Testis (tissue), 2 donors: Measurements from ENCODE around the gene CHN2.

Experiments
- POLR2A ChIP-seq: fragments of 450-650 bp; IDR thresholded peaks from one replicate; pipeline ENCODE4 v1.6.1; 2017; ENCODE audit warnings: antibody characterized with exemption, mild to moderate bottlenecking, moderate library complexity
- TF ChIP-seq, protein P1 (sequence below), 3 experiments: fragments of 450-650 bp in 2 of 3; fragments of 200-600 bp in 1 of 3; sonication (generic) in 1 of 3; IDR thresholded peaks; one replicate each; pipeline ENCODE4 v1.5.1; 2016 to 2019; ENCODE audit warnings: antibody characterized with exemption in 3 of 3, mild to moderate bottlenecking in 2 of 3, moderate library complexity in 1 of 3

DNA sequence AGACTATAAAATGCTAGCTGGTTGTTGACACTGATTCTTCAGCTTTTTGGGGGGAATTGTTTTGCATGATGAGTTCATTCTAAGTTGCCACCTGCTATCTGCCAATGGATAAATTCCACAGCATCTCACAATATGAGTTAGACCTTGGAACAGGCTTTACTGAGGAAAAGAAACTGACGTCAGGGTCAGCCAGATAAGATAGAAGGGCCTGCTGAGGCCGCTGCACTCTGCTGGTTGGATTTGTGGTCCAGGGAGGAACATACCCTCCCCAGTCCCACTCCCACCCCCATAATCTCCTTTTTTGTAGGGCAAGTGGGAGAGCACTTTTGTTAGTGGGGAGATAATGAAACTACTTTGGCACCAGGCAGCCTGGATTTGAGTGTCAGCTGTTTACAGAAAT, 258.4 kb downstream of the CHN2 start:
- no peak for TF ChIP-seq POLR2A
- TF ChIP-seq, protein P1, sequence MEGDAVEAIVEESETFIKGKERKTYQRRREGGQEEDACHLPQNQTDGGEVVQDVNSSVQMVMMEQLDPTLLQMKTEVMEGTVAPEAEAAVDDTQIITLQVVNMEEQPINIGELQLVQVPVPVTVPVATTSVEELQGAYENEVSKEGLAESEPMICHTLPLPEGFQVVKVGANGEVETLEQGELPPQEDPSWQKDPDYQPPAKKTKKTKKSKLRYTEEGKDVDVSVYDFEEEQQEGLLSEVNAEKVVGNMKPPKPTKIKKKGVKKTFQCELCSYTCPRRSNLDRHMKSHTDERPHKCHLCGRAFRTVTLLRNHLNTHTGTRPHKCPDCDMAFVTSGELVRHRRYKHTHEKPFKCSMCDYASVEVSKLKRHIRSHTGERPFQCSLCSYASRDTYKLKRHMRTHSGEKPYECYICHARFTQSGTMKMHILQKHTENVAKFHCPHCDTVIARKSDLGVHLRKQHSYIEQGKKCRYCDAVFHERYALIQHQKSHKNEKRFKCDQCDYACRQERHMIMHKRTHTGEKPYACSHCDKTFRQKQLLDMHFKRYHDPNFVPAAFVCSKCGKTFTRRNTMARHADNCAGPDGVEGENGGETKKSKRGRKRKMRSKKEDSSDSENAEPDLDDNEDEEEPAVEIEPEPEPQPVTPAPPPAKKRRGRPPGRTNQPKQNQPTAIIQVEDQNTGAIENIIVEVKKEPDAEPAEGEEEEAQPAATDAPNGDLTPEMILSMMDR (IDR thresholded peaks at IDR 0.05): no peak
